ENCODE data around the gene TUBE1. TPM values are rescaled to one million over a fixed set of nuclear protein-coding genes. Genes with fewer than 3 reads are reported as not detected.
A peak's percentile ranks its signal among the peaks of the same experiment; 100 is the strongest.

TUBE1 gene
- total RNA-seq, 2 donors from 2014 or later, result 7.1 to 14.9 TPM

DNA sequence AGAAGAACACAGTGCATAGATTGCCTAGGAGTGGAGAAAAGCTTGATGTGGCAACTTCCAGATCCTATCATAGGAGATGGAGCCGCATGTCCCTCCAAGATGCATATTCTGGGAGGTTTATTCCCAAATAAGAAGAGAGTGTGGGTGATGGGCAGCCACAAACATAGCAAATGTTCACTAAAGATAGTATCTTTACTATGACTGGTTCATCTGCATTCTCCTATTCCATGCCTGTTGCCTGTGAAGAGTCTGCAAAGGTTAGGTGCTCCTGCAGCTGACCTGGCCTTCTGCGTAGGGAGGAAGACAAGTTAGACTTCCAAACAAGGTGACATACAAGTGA lies 47.9 kb downstream of the TUBE1 start:
- Histone ChIP-seq H3K27ac (no peak overlapping the region), H3K4me3 (no peak overlapping the region), H3K9me3 (no peaks in the 10 kb centered on the region), H3K4me1 (no peaks in the 10 kb centered on the region), H3K27me3 (no peaks in the 10 kb centered on the region), H3K9ac (ENCODE audit: low read depth in 2 of 2, low read length in 2 of 2) (no peak overlapping the region), H3K36me3 (no peaks in the 10 kb centered on the region)
- intact Hi-C loops (cut with DNase I), result no loop called here
- TF ChIP-seq, protein P1, sequence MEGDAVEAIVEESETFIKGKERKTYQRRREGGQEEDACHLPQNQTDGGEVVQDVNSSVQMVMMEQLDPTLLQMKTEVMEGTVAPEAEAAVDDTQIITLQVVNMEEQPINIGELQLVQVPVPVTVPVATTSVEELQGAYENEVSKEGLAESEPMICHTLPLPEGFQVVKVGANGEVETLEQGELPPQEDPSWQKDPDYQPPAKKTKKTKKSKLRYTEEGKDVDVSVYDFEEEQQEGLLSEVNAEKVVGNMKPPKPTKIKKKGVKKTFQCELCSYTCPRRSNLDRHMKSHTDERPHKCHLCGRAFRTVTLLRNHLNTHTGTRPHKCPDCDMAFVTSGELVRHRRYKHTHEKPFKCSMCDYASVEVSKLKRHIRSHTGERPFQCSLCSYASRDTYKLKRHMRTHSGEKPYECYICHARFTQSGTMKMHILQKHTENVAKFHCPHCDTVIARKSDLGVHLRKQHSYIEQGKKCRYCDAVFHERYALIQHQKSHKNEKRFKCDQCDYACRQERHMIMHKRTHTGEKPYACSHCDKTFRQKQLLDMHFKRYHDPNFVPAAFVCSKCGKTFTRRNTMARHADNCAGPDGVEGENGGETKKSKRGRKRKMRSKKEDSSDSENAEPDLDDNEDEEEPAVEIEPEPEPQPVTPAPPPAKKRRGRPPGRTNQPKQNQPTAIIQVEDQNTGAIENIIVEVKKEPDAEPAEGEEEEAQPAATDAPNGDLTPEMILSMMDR (IDR thresholded peaks at IDR 0.05), result no peak
- no peak for DNase-seq

DNA sequence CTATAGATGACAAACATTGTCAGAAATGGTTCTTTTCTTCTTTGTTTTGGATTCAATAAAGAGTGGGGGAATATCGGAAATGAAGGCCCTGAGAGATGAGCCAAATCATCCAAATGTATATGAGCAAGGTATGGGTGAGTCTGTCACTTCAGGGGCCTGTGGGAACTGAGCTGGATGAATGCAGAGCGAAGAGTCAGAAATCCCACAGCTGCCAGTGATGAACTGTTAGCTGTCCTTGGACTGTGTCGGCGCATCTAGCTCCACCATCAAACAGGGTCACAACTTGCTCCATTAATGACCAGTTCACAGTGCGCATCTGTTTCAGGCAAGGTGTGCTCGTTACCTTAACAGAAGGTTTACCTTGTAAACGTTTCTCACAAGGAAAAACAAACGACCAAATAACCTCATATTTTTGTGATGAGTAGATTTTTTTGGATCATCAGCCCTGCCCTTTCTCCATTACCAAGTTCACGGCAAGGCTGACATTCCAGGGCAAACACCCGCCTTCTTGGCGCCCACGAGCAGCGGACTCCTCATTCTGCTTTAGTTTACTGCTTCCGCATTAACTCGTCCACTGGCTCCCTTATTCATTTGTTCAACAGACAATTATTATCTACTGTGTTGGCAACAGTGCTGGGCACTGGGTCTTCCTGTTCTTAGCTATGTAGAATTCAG lies 48.4 kb downstream of the TUBE1 start:
- DNase-seq, result no peak
- Histone ChIP-seq H3K9me3 (no peaks in the 10 kb centered on the region), H3K27me3 (no peaks in the 10 kb centered on the region), H3K36me3 (no peaks in the 10 kb centered on the region), H3K27ac (no peak overlapping the region), H3K4me1 (no peaks in the 10 kb centered on the region), H3K4me3 (no peak overlapping the region), H3K9ac (ENCODE audit: low read depth in 2 of 2, low read length in 2 of 2) (no peak overlapping the region)
- intact Hi-C loops (cut with DNase I), result no loop called here
- TF ChIP-seq, protein P1 (IDR thresholded peaks at IDR 0.05), result no peak

DNA sequence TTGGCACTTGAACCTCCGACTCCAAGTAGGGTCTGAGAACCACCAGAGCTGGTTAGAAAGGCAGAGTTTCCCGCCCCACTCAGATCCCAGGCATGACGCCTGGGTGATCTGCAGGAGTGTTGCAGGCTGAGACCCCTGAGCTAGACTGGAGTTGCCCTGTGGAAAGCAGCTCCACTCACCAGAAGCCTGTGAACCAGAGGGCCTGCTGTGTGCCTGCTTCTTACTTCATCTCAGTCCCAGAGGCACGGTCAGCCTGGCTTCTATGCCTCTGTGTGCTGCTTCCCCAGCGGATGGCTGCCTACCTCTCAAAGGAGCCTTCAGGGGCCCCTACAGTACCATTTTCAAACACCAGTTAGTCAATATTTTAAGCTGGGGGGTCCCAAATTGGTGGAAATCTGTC lies 49.0 kb downstream of the TUBE1 start:
- no peak for DNase-seq
- Histone ChIP-seq H3K4me3 (no peak overlapping the region), H3K27me3 (no peaks in the 10 kb centered on the region), H3K9ac (ENCODE audit: low read depth in 2 of 2, low read length in 2 of 2) (no peak overlapping the region), H3K9me3 (no peaks in the 10 kb centered on the region), H3K36me3 (no peaks in the 10 kb centered on the region), H3K27ac (no peak overlapping the region), H3K4me1 (no peaks in the 10 kb centered on the region)
- intact Hi-C loops (cut with DNase I), result no loop called here
- TF ChIP-seq, protein P1 (IDR thresholded peaks at IDR 0.05), result no peak

DNA sequence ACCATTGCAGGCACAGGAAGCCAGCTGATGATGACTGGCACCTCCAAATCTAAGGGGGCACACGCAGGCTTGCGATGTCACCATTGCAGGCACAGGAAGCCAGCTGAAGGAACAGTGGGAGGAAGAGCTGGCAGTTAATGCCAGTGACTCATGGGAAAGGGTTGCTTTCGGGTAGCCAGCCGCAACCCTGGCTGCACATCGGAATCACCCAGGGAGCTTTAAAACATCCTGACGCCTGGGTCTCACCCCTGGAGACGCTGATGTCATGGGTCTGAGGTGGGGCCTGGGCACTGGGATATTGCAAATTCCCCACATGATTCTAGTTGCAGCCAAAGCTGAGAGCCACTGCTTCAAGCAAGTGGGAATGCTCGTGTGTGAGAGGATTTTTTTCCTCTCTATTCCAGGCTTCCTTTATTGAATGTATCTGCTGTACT lies 49.5 kb downstream of the TUBE1 start:
- Histone ChIP-seq H3K27me3 (no peaks in the 10 kb centered on the region), H3K9ac (ENCODE audit: low read depth in 2 of 2, low read length in 2 of 2) (no peak overlapping the region), H3K9me3 (no peaks in the 10 kb centered on the region), H3K4me3 (no peak overlapping the region), H3K36me3 (no peaks in the 10 kb centered on the region), H3K27ac (no peak overlapping the region), H3K4me1 (no peaks in the 10 kb centered on the region)
- peak; percentile 38 for DNase-seq
- intact Hi-C loops (cut with DNase I), result no loop called here
- TF ChIP-seq, protein P1 (IDR thresholded peaks at IDR 0.05), result no peak

DNA sequence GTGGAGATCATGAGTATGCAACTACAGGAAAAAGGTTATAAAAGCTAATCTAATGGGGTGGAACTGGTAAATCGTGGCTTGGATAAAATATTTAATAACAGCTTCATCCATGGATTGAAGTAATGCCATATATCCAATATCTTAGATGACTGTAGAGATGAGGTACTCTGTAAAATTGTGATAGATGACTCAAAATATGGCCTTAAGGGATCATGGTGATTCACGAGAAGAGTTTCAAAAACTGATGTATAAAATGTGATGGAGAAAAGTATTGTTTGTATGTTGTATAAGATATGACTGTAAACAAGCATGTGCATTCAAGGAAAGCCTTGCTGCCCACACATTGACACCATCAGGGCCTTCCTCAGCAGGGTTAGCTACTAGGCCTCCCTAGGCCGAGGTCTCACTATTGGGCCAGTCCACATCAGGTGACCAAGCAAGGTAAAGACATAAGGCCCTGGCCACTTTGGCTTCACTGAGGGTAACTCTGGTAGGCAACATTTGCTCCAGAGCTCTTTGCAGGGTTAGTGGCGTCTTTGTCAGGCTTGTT lies 51.1 kb downstream of the TUBE1 start:
- Histone ChIP-seq H3K9me3 (no peaks in the 10 kb centered on the region), H3K36me3 (no peaks in the 10 kb centered on the region), H3K27me3 (no peaks in the 10 kb centered on the region), H3K9ac (ENCODE audit: low read depth in 2 of 2, low read length in 2 of 2) (no peak overlapping the region), H3K27ac (no peak overlapping the region), H3K4me3 (no peak overlapping the region), H3K4me1 (no peaks in the 10 kb centered on the region)
- intact Hi-C loops (cut with DNase I), result no loop called here
- TF ChIP-seq, protein P1 (IDR thresholded peaks at IDR 0.05), result no peak
- no peak for DNase-seq
